NCI-H345 (cell line): Measurements from ENCODE around the gene BICC1.

Source experiments
- DNase-seq: peaks from one replicate; lab custom pipeline; 2025; lab: John Stamatoyannopoulos, UW

The BICC1 gene

DNA sequence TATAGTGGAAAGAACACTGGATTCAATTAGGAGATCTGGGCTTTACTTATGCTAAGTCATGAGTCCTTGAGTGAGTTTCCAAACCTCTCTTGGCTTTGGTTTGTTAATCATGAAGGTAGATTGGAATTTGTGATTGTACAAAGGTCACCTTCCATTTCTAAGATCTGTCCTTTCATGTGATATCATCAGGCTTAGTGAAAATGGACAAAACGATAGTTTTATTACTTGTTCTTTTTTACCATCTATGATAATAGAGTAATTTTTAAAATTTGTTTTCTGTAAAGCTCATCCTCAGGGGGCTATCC is 309.0 kb downstream of the BICC1 start:
- no peak for DNase-seq

- no peak for DNase-seq
Measured at GRCh38 chr10:58823983-58824382, 311.3 kb downstream of the BICC1 start.

DNA sequence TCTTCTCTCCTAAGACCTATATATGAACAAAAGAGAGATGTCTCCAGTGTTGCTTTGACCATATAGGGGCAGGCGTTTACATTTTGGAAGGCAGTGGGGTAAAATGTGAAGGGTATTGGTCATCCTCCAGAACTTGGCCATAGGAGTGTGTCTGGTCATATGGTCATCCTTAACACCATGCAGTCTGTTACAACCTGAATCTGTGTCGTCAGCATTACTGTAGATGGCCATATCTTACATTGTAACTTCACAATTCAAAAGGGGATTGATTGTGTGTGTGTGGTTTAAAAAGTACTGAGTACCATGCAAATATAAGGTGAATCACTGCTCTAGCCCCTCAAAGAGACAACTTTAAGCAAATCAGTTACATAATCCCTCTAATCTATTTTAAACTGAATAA is 311.7 kb downstream of the BICC1 start:
- no peak for DNase-seq

DNA sequence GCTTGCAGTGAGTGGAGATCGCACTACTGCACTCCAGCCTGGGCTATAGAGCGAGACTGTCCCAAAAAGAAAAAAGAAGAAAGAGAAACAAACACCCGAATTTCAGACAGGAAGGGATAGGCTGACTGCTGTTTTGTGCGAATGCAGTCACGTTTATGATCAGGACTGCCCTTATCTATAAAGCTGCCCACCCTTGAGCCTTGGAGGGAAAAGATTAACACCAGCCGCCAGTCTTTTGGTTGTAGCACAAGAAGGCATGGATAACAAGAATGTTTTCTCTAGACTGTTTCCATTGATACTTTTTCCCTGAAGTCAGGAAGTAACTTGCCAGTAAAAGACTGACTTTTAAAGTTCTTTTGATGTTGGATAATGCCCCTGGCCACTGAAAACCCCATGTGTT is 314.0 kb downstream of the BICC1 start:
- DNase-seq = no peak

- no peak for DNase-seq
Measured at GRCh38 chr10:58827381-58827780, 314.7 kb downstream of the BICC1 start.

DNA sequence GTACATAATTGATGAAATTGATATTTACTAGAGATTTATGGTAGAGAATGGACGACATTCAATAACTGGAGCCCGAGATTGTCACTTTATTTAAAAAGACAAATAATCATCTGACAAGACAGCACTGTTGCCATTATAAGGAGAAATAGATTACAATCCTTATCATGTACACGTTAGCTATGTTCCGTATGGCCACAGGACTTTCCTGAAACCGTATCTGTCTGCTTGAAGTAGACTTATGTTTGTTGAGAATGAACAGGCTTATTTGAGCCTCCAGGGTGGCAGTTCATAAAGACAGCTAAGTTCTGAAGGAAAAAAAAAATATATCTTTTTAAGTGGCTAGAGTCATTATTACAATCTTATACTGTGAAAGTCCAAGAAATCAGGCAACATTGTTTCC is 317.2 kb downstream of the BICC1 start:
- no peak for DNase-seq

- DNase-seq = no peak
Measured at GRCh38 chr10:58830697-58831096, 318.0 kb downstream of the BICC1 start.

DNA sequence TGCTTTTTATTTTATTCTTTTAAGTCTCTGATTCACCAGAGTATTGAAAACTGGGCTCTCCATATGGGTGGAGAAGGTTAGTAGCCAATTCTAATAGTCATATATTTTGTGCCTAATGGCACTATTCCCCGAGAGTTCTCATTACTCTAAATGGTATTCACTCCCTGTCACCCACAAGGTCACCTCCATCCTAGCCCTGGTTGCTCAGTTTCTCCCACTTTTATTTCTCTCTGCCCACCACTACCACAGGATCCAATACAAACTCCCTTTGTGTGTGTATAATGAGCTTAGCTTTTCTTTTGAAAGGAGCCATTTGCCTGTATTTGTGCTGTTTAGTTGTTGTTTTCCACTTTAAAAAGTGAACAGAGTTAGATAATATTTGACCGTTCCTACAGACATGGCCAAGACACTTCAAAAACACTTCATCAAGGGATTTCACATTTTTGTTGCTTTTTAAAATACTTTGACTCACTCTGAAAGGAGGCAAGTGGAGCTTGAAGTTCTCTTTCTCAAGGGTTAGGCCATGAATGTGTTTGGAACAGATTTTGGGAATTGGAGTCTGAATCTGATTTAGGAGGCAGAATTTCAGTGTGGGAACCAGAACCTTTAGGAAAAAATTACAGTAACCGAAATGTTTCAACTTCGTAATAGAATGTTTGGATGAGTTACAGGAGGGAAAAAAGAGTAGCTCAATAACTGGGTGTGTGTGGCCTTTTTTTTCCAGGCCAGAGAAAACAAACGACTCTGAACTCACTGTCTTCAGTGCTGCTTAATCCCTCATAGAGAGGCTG is 321.3 kb downstream of the BICC1 start:
- DNase-seq = no peak

GRCh38 chr10:58836176-58836700 is 323.6 kb downstream of the BICC1 start:
- no peak for DNase-seq

GRCh38 chr10:58836991-58837575 is 324.4 kb downstream of the BICC1 start:
- no peak for DNase-seq

DNA sequence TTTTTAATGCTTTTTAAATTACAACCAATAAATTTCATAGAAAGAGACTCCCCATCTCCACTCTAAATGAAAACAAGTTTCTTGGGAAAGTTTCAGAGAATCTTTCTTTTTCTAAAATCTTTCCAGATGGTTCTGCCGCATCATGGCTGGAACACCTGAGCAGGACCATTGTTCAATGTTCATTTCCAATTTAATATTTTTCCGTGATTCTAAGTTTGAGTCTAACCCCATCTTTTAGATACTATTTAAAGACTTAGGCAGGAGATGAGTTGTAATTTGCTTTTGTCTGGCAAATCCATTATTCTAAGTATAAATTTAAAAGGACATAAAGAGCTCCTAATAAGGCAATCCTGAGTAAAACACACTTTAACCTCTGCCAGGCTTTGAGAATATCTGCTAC is 325.2 kb downstream of the BICC1 start:
- DNase-seq = no peak

DNA sequence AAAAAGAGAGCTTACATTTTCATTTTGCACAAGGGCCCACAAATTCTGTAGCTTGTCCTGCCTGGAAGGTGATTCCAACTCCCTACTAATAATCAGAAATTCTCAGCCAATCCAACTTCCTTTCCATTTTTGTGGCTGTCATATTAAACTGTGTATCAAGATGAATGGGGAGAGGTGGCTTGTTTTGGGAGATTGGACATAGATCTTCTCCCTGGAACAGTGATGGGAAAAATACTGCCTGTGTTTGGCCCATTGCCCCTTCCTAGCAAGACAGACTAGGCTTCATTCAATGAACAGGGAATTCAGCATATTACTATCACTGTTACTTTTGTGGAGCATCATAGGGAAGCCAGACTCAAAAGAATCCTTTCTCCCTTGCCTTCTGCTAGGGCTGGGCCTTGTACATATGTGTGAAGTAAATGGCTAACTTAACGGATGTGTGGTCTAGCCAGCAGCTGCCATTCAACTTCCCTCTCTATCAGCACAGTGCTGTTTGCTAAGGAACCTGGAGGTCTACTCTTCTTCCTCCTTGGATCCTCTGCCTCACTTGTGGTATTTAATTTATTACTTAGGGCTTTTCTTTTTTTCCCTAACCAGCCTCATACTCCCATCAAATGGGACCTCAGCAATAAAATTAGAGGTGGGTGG is 326.0 kb downstream of the BICC1 start:
- DNase-seq = no peak

DNA sequence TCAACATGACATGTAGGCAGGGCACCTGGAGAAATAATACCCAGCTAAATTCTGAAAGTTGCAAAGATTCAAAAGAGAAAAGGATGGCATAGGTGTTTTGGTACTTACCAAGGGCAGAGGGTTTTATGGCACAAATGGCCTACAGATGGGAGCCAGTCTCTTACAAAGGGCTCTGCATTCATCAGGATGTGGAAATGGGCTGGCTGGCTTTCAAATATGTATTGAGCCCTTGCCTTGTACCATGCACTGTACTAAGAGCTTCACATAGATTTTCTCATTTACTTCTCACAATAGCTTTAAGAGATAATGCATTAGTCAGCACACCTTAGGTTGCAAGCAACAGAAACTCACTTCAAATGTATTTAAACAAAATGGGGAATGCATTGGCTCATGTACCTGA is 327.1 kb downstream of the BICC1 start:
- DNase-seq = no peak

GRCh38 chr10:58840840-58841435 is 328.3 kb downstream of the BICC1 start:
- no peak for DNase-seq

DNA sequence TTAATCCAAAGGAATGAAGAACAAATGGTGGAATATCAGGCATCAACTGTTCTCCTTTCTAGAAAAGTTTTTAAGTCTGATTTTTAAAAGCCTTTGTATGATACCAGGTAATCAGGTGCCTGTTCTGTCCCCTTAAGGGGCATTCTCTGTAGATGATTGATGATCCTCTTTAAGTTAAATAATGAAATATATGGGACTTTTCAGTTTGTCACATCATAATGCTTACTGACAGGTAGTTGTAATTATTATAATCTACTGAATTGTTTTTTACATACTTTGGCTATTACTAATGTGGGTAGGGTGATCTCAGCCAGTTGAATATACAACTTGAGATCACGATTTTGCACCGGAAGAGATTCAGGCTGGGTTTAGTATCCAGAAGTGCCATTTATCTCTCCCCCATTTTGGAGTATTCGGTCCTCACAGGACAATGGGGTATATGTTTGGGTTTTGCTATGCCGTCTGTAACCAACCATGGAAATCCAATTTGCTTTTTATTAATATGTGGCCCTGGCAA is 330.2 kb downstream of the BICC1 start:
- DNase-seq = no peak

- no peak for DNase-seq
Measured at GRCh38 chr10:58843760-58844159, 331.1 kb downstream of the BICC1 start.

- DNase-seq = no peak
Measured at GRCh38 chr10:58844680-58845079, 332.0 kb downstream of the BICC1 start.

- DNase-seq = no peak
Measured at GRCh38 chr10:58846856-58847255, 334.2 kb downstream of the BICC1 start.

- DNase-seq = no peak
Measured at GRCh38 chr10:58851606-58852005, 338.9 kb downstream of the BICC1 start.

GRCh38 chr10:58853668-58854067 is 341.0 kb downstream of the BICC1 start:
- DNase-seq = no peak

DNA sequence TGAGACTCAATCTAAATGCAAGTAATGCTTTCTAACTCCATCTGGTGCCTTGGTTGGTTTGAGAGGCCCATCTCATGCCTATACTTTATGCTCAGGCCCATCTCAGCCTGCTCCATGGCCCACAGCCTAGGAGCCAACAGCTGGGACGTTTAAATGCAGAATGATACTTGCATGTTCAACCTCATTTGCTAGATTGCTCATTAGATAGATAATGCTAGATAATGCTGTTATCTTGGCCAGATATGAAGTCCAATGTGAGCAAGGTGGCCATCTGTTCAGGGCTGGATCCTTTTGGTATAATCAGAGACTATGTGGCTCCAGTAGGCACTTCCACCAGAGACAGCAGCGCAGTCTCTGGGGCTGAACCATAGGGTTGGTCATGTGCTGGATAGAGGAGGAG is 342.1 kb downstream of the BICC1 start:
- no peak for DNase-seq

GRCh38 chr10:58856508-58857240 is 344.0 kb downstream of the BICC1 start:
- DNase-seq = no peak
